ENCODE measurements around the gene EMP2. TPM values are rescaled to one million over a fixed set of nuclear protein-coding genes. Genes with fewer than 3 reads are reported as not detected.

Gene EMP2
- total RNA-seq, 1 experiment from 2014 or later, result 14.4 TPM

DNA sequence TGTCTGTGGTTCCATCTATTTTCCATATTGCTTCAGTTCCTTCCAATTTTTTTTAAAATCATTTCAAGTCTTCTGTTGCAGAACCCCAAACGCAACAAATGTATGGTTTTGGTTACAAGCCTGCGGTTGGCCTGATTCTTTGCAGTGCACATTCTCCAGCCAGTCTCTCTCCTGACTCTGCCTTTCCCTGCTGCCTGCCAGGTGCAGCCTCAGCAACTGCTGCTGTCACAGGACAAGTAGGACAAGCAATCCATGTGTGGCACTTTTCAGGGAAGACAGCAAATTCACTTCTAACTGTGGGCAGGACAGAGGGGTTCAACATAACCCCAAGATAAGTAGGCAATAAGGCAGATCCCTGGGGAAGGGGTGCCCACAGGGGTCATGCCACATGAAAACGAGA is 24.2 kb downstream of the EMP2 start:
- Mint-ChIP-seq H3K27ac (no peak overlapping the region), H3K4me1 (peaks cover 4 to 11% of the 10 kb centered on the region in 2 experiments; a peak in 3 of 4 replicates), H3K36me3 (ENCODE audit: insufficient read depth in 1 of 3, low read depth in 3 of 3) (peaks cover 0 to 3% (median under 1%) of the 10 kb centered on the region in 3 experiments; a peak in 4 of 7 replicates), H3K4me3 (no peak overlapping the region), H3K27me3 (ENCODE audit: low read depth) (no peaks in the 10 kb centered on the region), H3K9me3 (no peaks in the 10 kb centered on the region; a peak in 2 of 5 replicates)
- Histone ChIP-seq H3K14ac (ENCODE audit: insufficient read depth, low read length) (no peak overlapping the region), H2AK5ac (ENCODE audit: insufficient read length, low read length) (no peak overlapping the region), H2BK15ac (ENCODE audit: low read depth, low read length) (no peak overlapping the region), H2BK12ac (ENCODE audit: insufficient read length, low read depth, low read length) (no peak overlapping the region), H3K23me2 (ENCODE audit: insufficient read length, low read depth, low read length, poor library complexity, severe bottlenecking) (no peaks in the 10 kb centered on the region), H4K20me1 (ENCODE audit: control insufficient read depth, insufficient read depth, insufficient read length) (no peaks in the 10 kb centered on the region), H3K4me2 (ENCODE audit: insufficient read depth, insufficient read length, low read length) (no peak overlapping the region), H2AFZ (ENCODE audit: low read length) (no peak overlapping the region), H3K4me1 (ENCODE audit: insufficient read depth, low read length) (no peaks in the 10 kb centered on the region), H3K23ac (ENCODE audit: insufficient read length, low read depth, low read length) (no peak overlapping the region), H4K91ac (ENCODE audit: insufficient read length, low read depth, low read length) (no peak overlapping the region), H3K9me3 (ENCODE audit: control insufficient read depth, low read depth, low read length) (no peaks in the 10 kb centered on the region), H2BK20ac (ENCODE audit: low read depth, low read length, poor library complexity, severe bottlenecking) (no peak overlapping the region), H4K8ac (replicated peaks; ENCODE audit: insufficient read length, low read depth, low read length) (no peak overlapping the region), H3K27ac (ENCODE audit: insufficient read length, low read depth, low read length) (no peak overlapping the region), H3K9ac (ENCODE audit: extremely low read depth, insufficient read length, low read length) (no peak overlapping the region), H3K79me2 (ENCODE audit: insufficient read depth, low read length) (no peaks in the 10 kb centered on the region), H3K56ac (ENCODE audit: insufficient read length, low read depth, low read length) (no peak overlapping the region), H2BK5ac (ENCODE audit: insufficient read length, low read length) (no peak overlapping the region), H3K27me3 (ENCODE audit: insufficient read depth, low read length) (no peaks in the 10 kb centered on the region), H3K79me1 (ENCODE audit: insufficient read depth, low read depth, low read length, poor library complexity, severe bottlenecking) (no peaks in the 10 kb centered on the region), H3K4ac (ENCODE audit: low read depth, low read length) (no peak overlapping the region), H2BK120ac (ENCODE audit: low read depth, low read length, poor library complexity, severe bottlenecking) (no peak overlapping the region), H4K5ac (ENCODE audit: insufficient read length, low read depth, low read length) (no peak overlapping the region), H3K18ac (ENCODE audit: insufficient read length, low read depth, low read length) (peak overlapping the region; percentile 14), H3T11ph (ENCODE audit: low read length) (no peak overlapping the region)
- WGBS (ENCODE audit: extremely low coverage, insufficient read length, low lambda C conversion rate), result no CpG with 5 or more reads among the region's 3 CpGs
- TF ChIP-seq, protein P1, sequence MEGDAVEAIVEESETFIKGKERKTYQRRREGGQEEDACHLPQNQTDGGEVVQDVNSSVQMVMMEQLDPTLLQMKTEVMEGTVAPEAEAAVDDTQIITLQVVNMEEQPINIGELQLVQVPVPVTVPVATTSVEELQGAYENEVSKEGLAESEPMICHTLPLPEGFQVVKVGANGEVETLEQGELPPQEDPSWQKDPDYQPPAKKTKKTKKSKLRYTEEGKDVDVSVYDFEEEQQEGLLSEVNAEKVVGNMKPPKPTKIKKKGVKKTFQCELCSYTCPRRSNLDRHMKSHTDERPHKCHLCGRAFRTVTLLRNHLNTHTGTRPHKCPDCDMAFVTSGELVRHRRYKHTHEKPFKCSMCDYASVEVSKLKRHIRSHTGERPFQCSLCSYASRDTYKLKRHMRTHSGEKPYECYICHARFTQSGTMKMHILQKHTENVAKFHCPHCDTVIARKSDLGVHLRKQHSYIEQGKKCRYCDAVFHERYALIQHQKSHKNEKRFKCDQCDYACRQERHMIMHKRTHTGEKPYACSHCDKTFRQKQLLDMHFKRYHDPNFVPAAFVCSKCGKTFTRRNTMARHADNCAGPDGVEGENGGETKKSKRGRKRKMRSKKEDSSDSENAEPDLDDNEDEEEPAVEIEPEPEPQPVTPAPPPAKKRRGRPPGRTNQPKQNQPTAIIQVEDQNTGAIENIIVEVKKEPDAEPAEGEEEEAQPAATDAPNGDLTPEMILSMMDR (conservative IDR thresholded peaks at IDR 0.05), result no peak
- no peak for DNase-seq

All from H9 (cell line).